B cell (primary cell): ENCODE measurements around the gene TMC7. TPM values are rescaled to one million over a fixed set of nuclear protein-coding genes. Genes with fewer than 3 reads are reported as not detected.

Experiments
- ATAC-seq: fragments of 200-7000 bp; cut with Tn5 transposase; one replicate; pipeline ENCODE4 v1.10.0; 2021; ENCODE audit warnings: low read depth, mild to moderate bottlenecking, moderate number of reproducible peaks, moderate library complexity
- CTCF ChIA-PET: fragments of 350-600 bp; sonication (Branson Sonifier 250); formaldehyde crosslinking; loops from one replicate; lab custom pipeline; 2021; ENCODE audit warnings: antibody characterized with exemption, inconsistent platforms; lab: Charles Lee
- POLR2A ChIA-PET: fragments of 350-600 bp; sonication (Branson Sonifier 250); formaldehyde crosslinking; loops from one replicate; lab custom pipeline; 2021; ENCODE audit warnings: antibody characterized with exemption; lab: Charles Lee
- DNase-seq: peaks from one replicate; pipeline ENCODE4 v3.0.0; 2013
- H2AFZ ChIP-seq: 2 replicates; pipeline ENCODE4 v1.6.1; 2012; ENCODE audit warnings: mild to moderate bottlenecking, low read depth, low read length; ENCODE audit not compliant: insufficient read depth, poor library complexity, severe bottlenecking
- H3K27ac ChIP-seq, 2 donors: 1 replicate in 1 of 2; 2 replicates in 1 of 2; pipeline ENCODE4 v1.5.1; 2012 to 2013; ENCODE audit warnings: low read length in 2 of 2, mild to moderate bottlenecking in 2 of 2, moderate library complexity in 1 of 2
- H3K27me3 ChIP-seq, 4 experiments: fragments of 200-600 bp in 1 of 4; sonication (generic) in 1 of 4; replicated peaks in 1 of 4; 1 replicate in 2 of 4; 2 replicates in 2 of 4; pipeline versions ENCODE4 v1.6.1 to v1.7.0; 2013 to 2016; ENCODE audit warnings: low read length in 3 of 4, mild to moderate bottlenecking in 2 of 4, mixed read lengths in 1 of 4, moderate library complexity in 1 of 4; ENCODE audit not compliant: insufficient read depth in 4 of 4, control insufficient read depth in 3 of 4; ENCODE audit errors: control extremely low read depth in 1 of 4
- H3K36me3 ChIP-seq, 2 experiments: replicated peaks in 1 of 2; 1 replicate in 1 of 2; 2 replicates in 1 of 2; pipeline versions ENCODE4 v1.6.1 to v1.7.1; 2013; ENCODE audit warnings: low read length in 1 of 2; ENCODE audit not compliant: insufficient read depth in 2 of 2, control insufficient read depth in 1 of 2; ENCODE audit errors: control extremely low read depth in 1 of 2, extremely low read depth in 1 of 2
- H3K4me1 ChIP-seq, 2 donors: fragments of 200-600 bp in 1 of 2; sonication (generic) in 1 of 2; 1 replicate in 1 of 2; 2 replicates in 1 of 2; pipeline versions ENCODE4 v1.5.1 to v1.6.1; 2013 to 2017; ENCODE audit warnings: low read length in 2 of 2; ENCODE audit not compliant: control insufficient read depth in 2 of 2, insufficient read depth in 2 of 2
- H3K4me2 ChIP-seq: replicated peaks from 2 replicates; pipeline ENCODE3; 2012; ENCODE audit warnings: mild to moderate bottlenecking, low read depth, low read length; ENCODE audit not compliant: poor library complexity, severe bottlenecking
- H3K4me3 ChIP-seq, 5 experiments: fragments of 200-600 bp in 1 of 5; sonication (generic) in 1 of 5; 1 replicate in 3 of 5; 2 replicates in 2 of 5; pipeline versions ENCODE4 v1.5.1 to v1.7.0; 2011 to 2016; ENCODE audit warnings: low read length in 4 of 5, mild to moderate bottlenecking in 4 of 5, low read depth in 2 of 5, control low read depth in 1 of 5, moderate library complexity in 1 of 5; ENCODE audit not compliant: insufficient read depth in 1 of 5; ENCODE audit errors: control extremely low read depth in 1 of 5, extremely low read depth in 1 of 5
- H3K79me2 ChIP-seq: fragments of 200-600 bp; sonication (generic); one replicate; pipeline ENCODE4 v1.6.0; 2016; ENCODE audit warnings: low read length; ENCODE audit not compliant: control insufficient read depth, insufficient read depth
- H3K9ac ChIP-seq: fragments of 200-600 bp; sonication (generic); 2 replicates; pipeline ENCODE4 v1.6.1; 2017; ENCODE audit warnings: mild to moderate bottlenecking, low read length, moderate library complexity
- H3K9me3 ChIP-seq, 3 donors: one replicate each; pipeline versions ENCODE4 v1.6.1 to v1.7.1; 2013; ENCODE audit warnings: low read length in 2 of 3; ENCODE audit not compliant: control insufficient read depth in 2 of 3, insufficient read depth in 1 of 3; ENCODE audit errors: control extremely low read depth in 1 of 3
- H4K20me1 ChIP-seq: 2 replicates; pipeline ENCODE4 v1.6.0; 2012; ENCODE audit warnings: mild to moderate bottlenecking, low read length; ENCODE audit not compliant: insufficient read depth, control insufficient read depth, poor library complexity, severe bottlenecking
- H3K27ac Mint-ChIP-seq: one replicate; pipeline ENCODE4 v1.8.0; 2021; ENCODE audit warnings: mixed read lengths
- H3K27me3 Mint-ChIP-seq: one replicate; pipeline ENCODE4 v1.8.0; 2021; ENCODE audit warnings: mixed read lengths
- H3K4me1 Mint-ChIP-seq: one replicate; pipeline ENCODE4 v1.8.0; 2021; ENCODE audit warnings: mixed read lengths
- H3K4me3 Mint-ChIP-seq: one replicate; pipeline ENCODE4 v1.8.0; 2021; ENCODE audit warnings: mixed read lengths
- H3K9me3 Mint-ChIP-seq: one replicate; pipeline ENCODE4 v1.8.0; 2022; ENCODE audit warnings: mixed read lengths; ENCODE audit not compliant: insufficient read depth
- CTCF ChIP-seq: fragments of 200-600 bp; IDR thresholded peaks from one replicate; pipeline ENCODE4 v1.8.0; 2022; ENCODE audit warnings: antibody characterized with exemption, mild to moderate bottlenecking
- EZH2 ChIP-seq: IDR thresholded peaks from 2 replicates; pipeline ENCODE4 v1.6.1; 2012; ENCODE audit warnings: borderline replicate concordance, low read depth, mild to moderate bottlenecking, moderate library complexity, low read length; ENCODE audit not compliant: insufficient read depth, poor library complexity, severe bottlenecking
- WGBS: methylation state at CpG from one replicate; pipeline ENCODE4 v1.1.5; 2013; ENCODE audit warnings: missing lambda C conversion rate; ENCODE audit not compliant: insufficient coverage; 5-methylcytosine and 5-hydroxymethylcytosine counted together
- intact Hi-C: fragments of 100-400 bp; cut with micrococcal nuclease; formaldehyde crosslinking; loops from one replicate; pipeline ENCODE4 v1.10.0; 2022
- polyA plus RNA-seq: library from polyadenylated mRNA; depleted of rRNA; stranded (reverse); fragments of >200 nt; gene quantifications from 2 replicates; pipeline ENCODE4 v1.2.3, GENCODE V29; 2012
- total RNA-seq, 2 donors: library from RNA; stranded (reverse); fragments of 120-200 nt in 1 of 2; gene quantifications; 1 replicate in 1 of 2; 2 replicates in 1 of 2; pipeline versions ENCODE4 v1.2.3 to v1.2.4, GENCODE V29; 2013 to 2022

TMC7 gene
- total and polyA plus RNA-seq, 2 donors (not counting 1 experiment from before 2014, with no cell fraction given) = not detected

GRCh38 chr16:19044769-19045168, 61.0 kb downstream of the TMC7 start:
- intact Hi-C loops = no loop called here
- TF ChIP-seq CTCF (no peak), EZH2 (no peak)
- H3K4me3 Mint-ChIP-seq = no peak overlapping the region
- ChIA-PET POLR2A (no interaction called here), CTCF (no interaction called here)
- H3K9me3 Mint-ChIP-seq = no peaks in the 10 kb centered on the region
- H3K27ac Mint-ChIP-seq = no peak overlapping the region
- H3K9ac ChIP-seq = no peak overlapping the region
- WGBS = 95% methylated on average over 11 of the region's 11 CpGs
- no peaks in the 10 kb centered on the region for H3K4me1 Mint-ChIP-seq
- H3K9me3 ChIP-seq = no peaks in the 10 kb centered on the region
- DNase-seq = no peak
- H4K20me1 ChIP-seq = no peaks in the 10 kb centered on the region
- H3K27me3 ChIP-seq = no peaks in the 10 kb centered on the region
- no peak overlapping the region for H3K4me3 ChIP-seq
- H3K79me2 ChIP-seq = no peaks in the 10 kb centered on the region
- H3K4me1 ChIP-seq = no peaks in the 10 kb centered on the region
- ATAC-seq = no peak
- peaks cover 6% of the 10 kb centered on the region for H3K27me3 Mint-ChIP-seq
- H2AFZ ChIP-seq = no peak overlapping the region
- no peak overlapping the region for H3K27ac ChIP-seq
- no peaks in the 10 kb centered on the region for H3K36me3 ChIP-seq
- no peak overlapping the region for H3K4me2 ChIP-seq

- no peaks in the 10 kb centered on the region for H3K9me3 ChIP-seq
- H3K4me3 ChIP-seq = no peak overlapping the region
- H3K4me2 ChIP-seq = no peak overlapping the region
- no peaks in the 10 kb centered on the region for H3K27me3 ChIP-seq
- CTCF ChIA-PET = no interaction called here
- DNase-seq = no peak
- Mint-ChIP-seq H3K27me3 (peaks cover 6% of the 10 kb centered on the region), H3K9me3 (no peaks in the 10 kb centered on the region), H3K4me3 (no peak overlapping the region), H3K27ac (no peak overlapping the region), H3K4me1 (no peaks in the 10 kb centered on the region)
- 95% methylated on average over 2 of the region's 2 CpGs for WGBS
- no peaks in the 10 kb centered on the region for H3K36me3 ChIP-seq
- no peaks in the 10 kb centered on the region for H3K79me2 ChIP-seq
- POLR2A ChIA-PET = no interaction called here
- TF ChIP-seq CTCF = no peak
- no peak for TF ChIP-seq EZH2
- H2AFZ ChIP-seq = no peak overlapping the region
- intact Hi-C loops = no loop called here
- H3K4me1 ChIP-seq = no peaks in the 10 kb centered on the region
- no peak overlapping the region for H3K9ac ChIP-seq
- H4K20me1 ChIP-seq = no peaks in the 10 kb centered on the region
- no peak for ATAC-seq
- H3K27ac ChIP-seq = no peak overlapping the region
These were observed 62.3 kb downstream of the TMC7 start for GRCh38 chr16:19046062-19046461.
